Gastroesophageal sphincter (tissue), 3 donors: ENCODE data around the gene PTPRN2.

ENCODE experiments used
- EP300 ChIP-seq: sonication (generic); formaldehyde crosslinking; IDR thresholded peaks from one replicate; pipeline ENCODE4 v1.6.1; 2017; ENCODE audit warnings: antibody characterized with exemption, mild to moderate bottlenecking
- POLR2A ChIP-seq, 2 donors: fragments of 450-650 bp; IDR thresholded peaks; one replicate each; pipeline ENCODE4 v1.6.1; 2017; ENCODE audit warnings: antibody characterized with exemption in 2 of 2, mild to moderate bottlenecking in 2 of 2, moderate library complexity in 1 of 2
- POLR2AphosphoS5 ChIP-seq: sonication (generic); formaldehyde crosslinking; IDR thresholded peaks from one replicate; pipeline ENCODE4 v1.6.1; 2017; ENCODE audit warnings: antibody characterized with exemption
- TF ChIP-seq, protein P1 (sequence below), 4 experiments: fragments of 200-600 bp in 2 of 4; fragments of 450-650 bp in 2 of 4; sonication (generic) in 1 of 4; IDR thresholded peaks; one replicate each; pipeline ENCODE4 v1.5.1; 2017 to 2019; ENCODE audit warnings: antibody characterized with exemption in 4 of 4, mild to moderate bottlenecking in 2 of 4, moderate library complexity in 2 of 4

- TF ChIP-seq POLR2A (IDR thresholded peaks at IDR 0.05) (no peak), POLR2AphosphoS5 (no peak), EP300 (no peak)
- TF ChIP-seq, protein P1, sequence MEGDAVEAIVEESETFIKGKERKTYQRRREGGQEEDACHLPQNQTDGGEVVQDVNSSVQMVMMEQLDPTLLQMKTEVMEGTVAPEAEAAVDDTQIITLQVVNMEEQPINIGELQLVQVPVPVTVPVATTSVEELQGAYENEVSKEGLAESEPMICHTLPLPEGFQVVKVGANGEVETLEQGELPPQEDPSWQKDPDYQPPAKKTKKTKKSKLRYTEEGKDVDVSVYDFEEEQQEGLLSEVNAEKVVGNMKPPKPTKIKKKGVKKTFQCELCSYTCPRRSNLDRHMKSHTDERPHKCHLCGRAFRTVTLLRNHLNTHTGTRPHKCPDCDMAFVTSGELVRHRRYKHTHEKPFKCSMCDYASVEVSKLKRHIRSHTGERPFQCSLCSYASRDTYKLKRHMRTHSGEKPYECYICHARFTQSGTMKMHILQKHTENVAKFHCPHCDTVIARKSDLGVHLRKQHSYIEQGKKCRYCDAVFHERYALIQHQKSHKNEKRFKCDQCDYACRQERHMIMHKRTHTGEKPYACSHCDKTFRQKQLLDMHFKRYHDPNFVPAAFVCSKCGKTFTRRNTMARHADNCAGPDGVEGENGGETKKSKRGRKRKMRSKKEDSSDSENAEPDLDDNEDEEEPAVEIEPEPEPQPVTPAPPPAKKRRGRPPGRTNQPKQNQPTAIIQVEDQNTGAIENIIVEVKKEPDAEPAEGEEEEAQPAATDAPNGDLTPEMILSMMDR (IDR thresholded peaks at IDR 0.05): no peak
Observed at GRCh38 chr7:157837047-157837446, 750.6 kb downstream of the PTPRN2 start.
